GM19397 (cell line): Measurements from ENCODE around the gene DRG1.
"Not testable (repeated sequence)": the region's sequence is repeated elsewhere in the genome, so short reads cannot be mapped to it uniquely, and the experiment has no call there.

ENCODE experiments used
- ATAC-seq: cut with Tn5 transposase; IDR thresholded peaks from one replicate; pipeline ENCODE4 v1.9.1; 2021; ENCODE audit warnings: mild to moderate bottlenecking, moderate library complexity; ENCODE audit not compliant: unreplicated experiment

Gene DRG1

DNA sequence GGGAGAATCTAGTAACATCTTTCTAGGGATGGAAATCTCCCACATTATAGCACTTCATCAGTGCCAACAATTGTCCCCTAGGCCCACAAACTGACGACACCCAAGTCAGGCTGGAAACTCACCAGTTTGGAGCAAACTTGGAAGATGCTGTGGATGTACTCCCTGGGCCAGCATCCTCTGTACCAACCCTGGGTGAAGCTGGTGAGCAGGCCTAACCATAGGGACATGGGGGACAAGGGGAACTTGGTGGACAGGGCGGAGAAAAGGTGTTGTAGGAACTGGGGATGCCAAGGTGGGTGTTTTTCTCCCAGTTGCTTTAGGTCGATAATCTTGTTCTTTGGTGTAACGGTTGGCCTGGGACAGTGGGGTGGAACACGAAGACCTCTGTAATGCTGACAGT, 42.2 kb downstream of the DRG1 start:
- ATAC-seq, result no peak

DNA sequence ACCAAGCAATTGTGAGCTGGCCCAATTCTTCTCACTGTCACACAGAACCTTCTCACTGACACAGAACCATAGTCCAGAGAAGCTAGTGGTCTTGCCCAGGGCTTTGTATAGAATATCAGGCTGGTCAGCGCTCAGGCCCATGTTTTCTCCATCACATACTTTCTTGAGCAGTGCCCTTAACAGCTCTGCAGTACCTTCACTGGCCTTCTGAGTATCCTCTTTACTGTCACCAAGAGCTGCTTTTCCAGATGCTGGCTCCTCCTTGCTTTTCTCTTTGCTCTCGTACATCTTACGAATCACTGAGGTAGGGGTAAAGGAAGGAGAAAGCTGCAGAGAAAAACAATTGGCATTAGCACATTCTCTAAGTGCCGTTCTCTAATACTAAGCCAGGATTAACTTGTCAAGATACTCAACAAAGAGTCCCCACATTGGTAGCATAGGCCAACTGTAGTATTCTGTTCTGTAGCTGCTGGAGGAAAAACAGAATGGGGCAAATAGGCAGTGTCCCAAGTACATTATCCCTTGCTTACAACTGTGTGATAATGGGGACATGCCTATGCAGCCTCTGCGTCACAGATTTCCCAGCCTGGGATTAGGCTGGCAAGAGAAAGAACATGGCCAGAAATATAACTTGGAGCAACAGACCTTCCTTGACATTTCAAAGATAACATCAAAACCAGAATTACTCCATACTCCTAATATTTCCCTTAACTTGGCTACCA, 43.5 kb downstream of the DRG1 start:
- ATAC-seq, result no peak

DNA sequence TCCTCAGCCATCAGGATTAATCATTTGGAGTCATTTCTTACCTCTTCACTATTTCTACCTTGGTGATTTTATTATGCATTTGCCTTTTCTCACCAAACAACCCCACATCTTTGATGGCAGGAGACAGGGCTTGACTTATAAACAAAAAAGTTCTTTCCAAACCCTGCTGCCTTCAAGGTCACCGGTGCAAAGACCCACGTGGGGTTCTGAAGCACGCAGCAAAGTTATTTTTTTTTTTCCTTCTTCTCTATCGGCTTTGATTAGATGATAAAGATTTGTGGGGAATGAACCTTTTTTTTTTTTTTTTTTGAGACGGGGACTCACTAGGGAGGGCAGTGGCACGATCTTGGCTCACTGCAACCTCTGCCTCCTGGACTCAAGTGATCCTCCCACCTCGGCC, 44.1 kb downstream of the DRG1 start:
- ATAC-seq, result no peak

DNA sequence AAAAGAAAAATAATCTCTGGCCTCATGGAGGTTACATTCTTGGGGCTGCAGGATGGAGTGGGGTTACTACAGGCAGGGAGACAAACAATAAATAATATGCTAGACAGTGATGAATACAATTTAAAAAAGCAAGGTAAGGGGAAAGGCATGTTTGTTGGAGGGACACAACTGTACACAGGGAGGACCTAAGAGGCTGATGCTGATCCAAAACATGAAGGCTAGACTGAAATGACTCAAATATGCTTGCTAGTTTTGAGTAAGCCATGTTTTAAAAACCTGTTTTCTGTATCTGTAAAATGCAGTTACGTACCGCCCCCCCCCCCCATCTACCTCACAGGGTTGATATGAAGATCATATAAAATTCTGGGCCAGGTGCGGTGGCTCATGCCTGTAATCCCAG, 46.2 kb downstream of the DRG1 start:
- ATAC-seq, result no peak

DNA sequence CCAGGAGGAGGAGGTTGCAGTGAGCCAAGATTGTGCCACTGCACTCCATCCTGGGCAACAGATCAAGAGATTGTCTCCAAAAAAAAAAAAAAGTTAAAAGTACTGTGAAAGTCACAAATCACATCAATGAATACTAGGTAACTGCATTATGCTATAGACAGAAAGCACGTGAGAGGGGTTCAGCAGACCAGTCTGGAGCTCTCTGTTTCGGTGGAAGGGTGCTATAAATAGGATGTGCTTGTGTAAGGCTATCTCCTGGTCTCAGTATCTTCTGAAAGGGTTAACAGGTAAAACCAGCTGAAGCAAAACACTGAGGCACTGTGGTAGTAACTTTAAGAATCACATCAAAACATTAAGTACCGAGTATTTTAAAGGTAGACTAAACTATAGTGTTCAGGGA, 46.8 kb downstream of the DRG1 start:
- no peak for ATAC-seq

DNA sequence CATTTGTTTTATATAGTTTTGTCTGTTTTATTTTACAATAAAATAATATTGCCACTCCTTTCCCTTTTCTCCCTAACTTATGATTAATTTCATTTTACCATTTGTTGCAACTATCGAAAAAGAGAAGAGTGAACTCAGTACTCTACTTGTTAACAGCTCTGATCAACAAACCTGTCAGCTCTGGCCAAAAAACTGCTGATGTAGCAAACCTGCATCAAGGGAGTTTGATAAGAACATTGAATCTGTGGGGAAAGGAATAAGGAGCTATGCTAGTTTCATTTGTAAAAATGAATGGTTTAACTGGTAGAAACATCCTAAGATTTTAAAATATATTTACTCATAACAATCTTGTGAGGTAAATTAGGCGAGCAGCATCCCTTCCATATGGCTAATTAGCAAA, 47.4 kb downstream of the DRG1 start:
- no peak for ATAC-seq

DNA sequence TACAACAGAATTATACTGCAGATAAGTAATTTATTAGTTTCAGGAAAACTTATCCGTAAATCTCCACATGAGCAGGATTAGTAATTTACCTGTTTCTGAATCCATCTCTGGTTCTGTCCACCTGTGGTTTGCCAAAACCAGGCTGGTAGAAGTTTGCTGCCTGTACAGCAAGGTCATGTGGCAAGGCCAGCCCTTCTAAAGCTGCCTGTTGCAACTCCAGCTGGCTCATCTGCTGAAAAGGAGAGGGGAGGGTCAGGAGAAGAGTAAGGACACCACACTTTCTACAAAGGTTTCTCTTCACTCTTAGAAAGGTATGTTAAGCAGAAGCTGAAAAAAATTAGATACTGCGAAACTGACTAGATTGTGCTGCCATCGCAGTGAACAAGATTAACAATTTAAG, 47.9 kb downstream of the DRG1 start:
- ATAC-seq, result no peak

DNA sequence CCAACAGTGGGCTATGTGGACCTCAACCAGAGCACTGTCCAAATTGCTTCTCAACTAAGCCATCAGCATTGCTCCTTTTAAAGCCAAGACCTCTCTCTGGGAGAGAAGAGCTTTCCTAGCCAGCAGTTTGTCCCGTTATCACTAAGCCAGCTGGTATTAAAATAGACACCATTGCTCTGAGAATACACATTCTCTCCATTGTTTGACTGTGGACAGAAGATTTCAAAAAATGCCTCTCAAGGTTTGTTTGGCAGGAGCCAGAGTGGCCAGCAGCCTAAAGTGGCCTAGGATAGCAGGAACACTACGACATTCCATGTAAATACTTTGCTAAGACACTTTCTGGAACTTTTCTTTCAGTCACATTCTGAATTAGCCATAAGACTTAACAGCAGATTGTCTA, 49.0 kb downstream of the DRG1 start:
- no peak for ATAC-seq

DNA sequence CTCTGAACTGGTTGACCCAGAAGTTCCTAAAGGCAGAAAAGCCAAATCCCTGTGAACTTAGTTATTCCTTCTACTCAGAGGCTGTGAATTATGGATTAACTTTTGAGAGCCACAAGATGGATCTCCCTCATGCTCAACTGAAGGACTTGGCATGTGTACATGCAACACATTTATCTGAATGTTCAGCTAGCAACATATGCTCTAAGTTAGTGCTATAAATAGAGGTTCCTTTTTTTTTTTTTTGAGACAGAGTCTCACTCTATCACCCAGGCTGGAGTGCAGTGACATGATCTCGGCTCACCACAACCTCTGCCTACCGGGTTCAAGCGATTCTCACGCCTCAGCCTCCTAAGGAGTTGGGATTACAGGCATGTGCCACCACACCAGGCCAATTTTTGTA, 50.1 kb downstream of the DRG1 start:
- no peak for ATAC-seq

DNA sequence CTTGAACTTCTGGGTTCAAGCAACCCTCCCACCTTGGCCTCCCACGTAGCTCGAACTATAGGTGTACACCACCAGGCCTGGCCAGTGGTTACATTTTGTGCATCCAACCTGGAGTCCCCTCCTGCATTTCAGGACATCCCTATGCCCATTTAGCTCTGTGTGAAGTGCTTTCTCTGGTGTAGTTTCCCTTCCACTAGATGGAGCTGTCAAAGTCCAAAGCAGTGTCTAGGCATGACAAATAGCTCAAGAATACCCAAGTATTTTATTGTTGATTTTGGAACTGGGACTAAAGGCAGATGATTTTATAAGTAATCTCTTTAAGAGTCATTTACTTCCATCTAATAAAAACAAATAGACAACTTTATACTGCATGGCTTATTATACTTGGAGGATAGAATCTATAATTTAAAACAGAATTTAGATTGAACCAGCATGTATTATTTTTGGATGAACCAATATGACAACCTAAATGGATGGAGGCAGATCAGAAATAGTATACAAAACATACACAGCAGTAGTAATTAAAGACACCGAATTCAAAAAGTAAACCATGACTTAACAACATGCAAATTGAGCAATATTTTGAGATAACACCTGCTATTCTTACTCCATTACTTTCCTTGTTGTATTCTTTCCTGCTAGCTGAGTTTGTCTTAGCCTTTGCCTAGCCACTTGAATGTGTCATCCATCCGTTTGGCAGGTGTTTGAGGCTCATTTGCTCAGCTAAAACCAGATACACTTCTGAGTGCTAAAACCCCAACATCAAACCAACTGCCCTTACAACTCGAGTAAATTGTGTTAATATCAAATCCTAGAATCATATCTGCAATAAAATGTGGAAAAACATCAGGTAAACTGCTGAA, 52.5 kb downstream of the DRG1 start:
- ATAC-seq, result no peak

DNA sequence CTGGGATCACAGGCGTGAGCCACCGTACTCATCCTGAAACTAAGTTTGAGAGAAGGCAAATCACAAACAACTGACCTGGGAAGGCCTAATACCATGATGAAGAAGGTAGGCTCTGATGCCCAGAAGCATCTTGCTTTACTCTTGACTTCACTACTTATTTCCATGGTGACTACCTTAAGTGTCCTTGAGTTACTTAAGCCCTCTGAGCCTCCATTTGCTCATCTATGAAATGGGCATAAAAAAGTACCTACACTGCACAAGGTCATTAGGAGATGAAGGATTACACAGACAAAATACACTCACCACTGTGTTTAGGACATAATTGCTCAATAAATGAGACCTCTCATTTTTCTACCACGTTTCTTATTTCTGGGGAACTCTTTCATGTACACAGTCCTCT, 62.3 kb downstream of the DRG1 start:
- ATAC-seq, result no peak

DNA sequence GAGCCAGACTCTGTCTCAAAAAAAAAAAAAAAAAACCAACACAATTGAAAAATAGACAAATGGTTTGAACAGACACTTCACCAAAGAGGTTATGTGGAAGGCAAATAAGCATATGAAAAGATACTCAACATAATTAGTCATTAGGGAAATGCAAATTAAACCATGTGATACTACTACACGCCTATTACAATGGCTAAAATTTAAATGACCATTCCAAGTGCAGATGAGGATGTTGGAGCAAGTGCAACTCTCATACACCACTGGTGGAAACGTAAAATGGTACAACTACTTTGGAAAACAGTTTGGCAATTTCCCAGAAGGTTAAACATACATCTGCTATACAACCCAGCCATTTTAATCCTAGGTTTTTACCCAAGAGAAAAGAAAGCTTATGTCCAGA, 65.9 kb downstream of the DRG1 start:
- no peak for ATAC-seq

DNA sequence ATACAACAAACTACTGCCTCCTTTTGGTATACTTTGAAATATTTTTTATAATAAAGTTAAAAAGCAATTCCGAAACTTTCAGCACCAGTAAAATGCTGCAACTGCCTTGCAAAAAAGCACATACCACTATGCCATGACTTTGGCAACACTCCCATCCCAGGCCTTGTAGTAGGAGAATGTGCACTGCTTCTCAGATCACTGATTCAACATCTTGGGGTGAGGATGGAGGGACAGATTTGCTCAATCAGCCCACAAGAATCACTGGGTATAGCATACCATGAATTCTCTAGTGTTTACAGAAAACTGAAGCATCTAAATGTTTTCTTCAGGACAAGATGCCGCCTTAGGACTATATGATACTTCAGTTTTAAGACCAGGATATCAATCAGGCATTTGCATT, 75.3 kb downstream of the DRG1 start:
- no peak for ATAC-seq

DNA sequence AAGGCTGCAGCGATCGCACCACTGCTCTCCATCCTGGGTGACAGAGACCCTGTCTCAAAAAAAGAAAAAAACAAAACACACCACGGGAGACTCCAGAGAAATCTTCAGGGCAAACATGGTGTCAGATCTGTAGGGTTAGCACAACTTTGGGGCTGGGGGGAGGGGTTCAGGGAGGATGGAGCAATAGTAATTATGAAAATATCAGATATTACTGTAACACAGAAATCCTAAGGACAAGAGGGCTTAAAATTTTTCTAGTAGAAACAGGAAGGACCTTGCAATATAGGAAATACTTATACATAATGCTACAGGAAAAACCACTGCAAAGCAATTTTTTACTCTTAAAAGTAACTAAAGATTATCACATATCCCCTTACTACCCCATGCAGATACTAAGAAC, 76.4 kb downstream of the DRG1 start:
- ATAC-seq, result no peak

DNA sequence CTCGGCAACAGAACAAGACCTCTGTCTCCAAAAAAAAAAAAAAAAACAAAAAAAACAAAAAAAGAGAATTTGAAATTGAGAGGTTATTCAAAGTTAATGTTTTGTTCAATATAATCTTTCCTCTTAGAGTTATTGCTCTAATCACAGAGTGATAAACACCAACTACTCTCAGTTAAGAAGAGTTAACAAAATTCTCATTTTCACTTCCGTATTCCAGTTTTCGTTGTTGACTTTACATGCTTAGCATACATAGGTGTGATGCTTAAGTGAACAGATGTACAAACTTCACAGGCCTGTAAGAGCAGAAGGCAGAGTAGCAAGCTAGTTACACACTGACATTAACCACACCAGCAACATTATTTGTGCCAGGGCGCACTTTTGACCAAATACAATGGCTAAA, 77.9 kb downstream of the DRG1 start:
- no peak for ATAC-seq

DNA sequence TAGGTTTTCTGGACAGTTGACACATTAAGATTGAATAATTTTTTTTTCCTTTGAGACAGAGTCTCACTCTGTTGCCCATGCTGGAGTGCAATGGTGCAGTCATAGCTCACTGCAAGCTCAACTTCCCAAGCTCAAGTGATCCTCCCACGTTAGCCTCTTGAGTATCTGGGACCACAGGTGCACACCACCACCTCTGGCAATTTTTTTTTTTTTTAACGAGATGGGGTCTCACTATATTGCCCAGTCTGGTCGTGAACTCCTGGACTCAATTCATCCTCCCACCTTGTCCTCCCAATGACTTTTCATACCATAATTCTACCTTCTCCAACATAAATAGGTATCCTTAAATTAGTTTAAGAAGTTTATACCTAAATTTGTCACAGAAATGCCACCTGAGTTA, 81.7 kb downstream of the DRG1 start:
- ATAC-seq, result no peak

DNA sequence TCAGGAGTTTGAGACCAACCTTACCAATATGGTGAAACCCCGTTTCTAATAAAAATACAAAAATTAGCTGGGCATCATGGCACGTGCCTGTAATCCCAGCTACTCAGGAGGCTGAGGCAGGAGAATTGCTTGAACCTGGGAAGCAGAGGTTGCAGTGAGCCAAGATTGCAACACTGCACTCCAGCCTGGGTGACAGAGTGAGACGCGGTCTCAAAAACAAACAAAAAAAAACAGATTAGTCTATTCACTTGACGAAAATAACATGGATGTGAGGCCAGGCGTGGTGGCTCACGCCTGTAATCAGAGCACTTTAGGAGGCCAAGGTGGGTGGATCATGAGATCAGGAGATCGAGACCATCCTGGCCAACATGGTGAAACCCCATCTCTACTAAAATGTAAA, 83.1 kb downstream of the DRG1 start:
- ATAC-seq, result not testable (repeated sequence)
